ENCODE measurements around the gene SMCHD1.

GRCh38 chr18:2642771-2643170 is 12.8 kb upstream of the SMCHD1 start:
- no peak for TF ChIP-seq CTCF (IDR thresholded peaks at IDR 0.05)
- TF ChIP-seq POLR2A (IDR thresholded peaks at IDR 0.05): no peak

Data from esophagus squamous epithelium (tissue), 4 donors.